NB4 (cell line): ENCODE data around the gene SLC25A43.

Source experiments
- POLR2A ChIP-seq: IDR thresholded peaks from 2 replicates; pipeline ENCODE4 v1.6.1; 2011; ENCODE audit warnings: mild to moderate bottlenecking; ENCODE audit not compliant: insufficient read length; ENCODE audit errors: extremely low read depth
- TF ChIP-seq, protein P1 (sequence below): IDR thresholded peaks from one replicate; pipeline ENCODE4 v1.5.1; 2012; ENCODE audit warnings: low read depth, low read length

DNA sequence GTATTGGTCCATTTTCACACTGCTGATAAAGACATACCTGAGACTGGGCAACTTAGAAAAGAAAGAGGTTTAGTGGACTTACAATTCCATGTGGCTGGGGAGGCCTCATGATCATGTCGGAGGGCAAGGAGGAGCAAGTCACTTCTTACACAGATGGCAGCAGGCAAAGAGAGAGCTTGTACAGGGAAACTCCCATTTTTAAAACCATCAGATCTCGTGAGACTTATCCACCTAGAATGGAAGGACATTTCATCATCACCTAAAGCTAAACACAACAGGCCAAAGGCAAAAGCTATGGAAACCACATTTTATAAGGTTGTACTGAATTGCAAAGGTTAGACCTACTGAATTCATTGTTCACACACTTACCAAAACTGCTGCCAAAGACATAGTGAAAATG lies 6.0 kb upstream of the SLC25A43 start:
- TF ChIP-seq, protein P1, sequence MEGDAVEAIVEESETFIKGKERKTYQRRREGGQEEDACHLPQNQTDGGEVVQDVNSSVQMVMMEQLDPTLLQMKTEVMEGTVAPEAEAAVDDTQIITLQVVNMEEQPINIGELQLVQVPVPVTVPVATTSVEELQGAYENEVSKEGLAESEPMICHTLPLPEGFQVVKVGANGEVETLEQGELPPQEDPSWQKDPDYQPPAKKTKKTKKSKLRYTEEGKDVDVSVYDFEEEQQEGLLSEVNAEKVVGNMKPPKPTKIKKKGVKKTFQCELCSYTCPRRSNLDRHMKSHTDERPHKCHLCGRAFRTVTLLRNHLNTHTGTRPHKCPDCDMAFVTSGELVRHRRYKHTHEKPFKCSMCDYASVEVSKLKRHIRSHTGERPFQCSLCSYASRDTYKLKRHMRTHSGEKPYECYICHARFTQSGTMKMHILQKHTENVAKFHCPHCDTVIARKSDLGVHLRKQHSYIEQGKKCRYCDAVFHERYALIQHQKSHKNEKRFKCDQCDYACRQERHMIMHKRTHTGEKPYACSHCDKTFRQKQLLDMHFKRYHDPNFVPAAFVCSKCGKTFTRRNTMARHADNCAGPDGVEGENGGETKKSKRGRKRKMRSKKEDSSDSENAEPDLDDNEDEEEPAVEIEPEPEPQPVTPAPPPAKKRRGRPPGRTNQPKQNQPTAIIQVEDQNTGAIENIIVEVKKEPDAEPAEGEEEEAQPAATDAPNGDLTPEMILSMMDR: no peak
- no peak for TF ChIP-seq POLR2A
